Small intestine (tissue), 7 donors: ENCODE results near the gene HK2. TPM values are rescaled to one million over a fixed set of nuclear protein-coding genes. Genes with fewer than 3 reads are reported as not detected.
A peak's percentile ranks its signal among the peaks of the same experiment; 100 is the strongest.

ENCODE experiments used
- DNase-seq, 2 donors: peaks; one replicate each; pipeline versions ENCODE4 v3.0.0 to v3.0.0-alpha.2; 2013
- FAIRE-seq: peaks from 2 replicates; lab custom pipeline; 2012; peaks lifted over from hg19 to GRCh38; lab: Jason Lieb, UNC
- H3K27ac ChIP-seq, 3 donors: one replicate each; pipeline ENCODE4 v1.5.1; 2013; ENCODE audit warnings: low read length in 2 of 3, mild to moderate bottlenecking in 2 of 3, control low read depth in 1 of 3, inconsistent platforms in 1 of 3, low read depth in 1 of 3, moderate library complexity in 1 of 3
- H3K27me3 ChIP-seq, 3 donors: one replicate each; pipeline ENCODE4 v1.6.1; 2013; ENCODE audit warnings: low read length in 3 of 3, inconsistent platforms in 1 of 3; ENCODE audit not compliant: control insufficient read depth in 3 of 3, insufficient read depth in 3 of 3
- H3K36me3 ChIP-seq, 3 donors: one replicate each; pipeline ENCODE4 v1.6.1; 2013; ENCODE audit warnings: low read length in 3 of 3, inconsistent platforms in 1 of 3, low read depth in 1 of 3, mild to moderate bottlenecking in 1 of 3, moderate library complexity in 1 of 3; ENCODE audit not compliant: control insufficient read depth in 3 of 3, insufficient read depth in 2 of 3
- H3K4me1 ChIP-seq, 3 donors: one replicate each; pipeline ENCODE4 v1.6.1; 2013; ENCODE audit warnings: low read length in 2 of 3, inconsistent platforms in 1 of 3, low read depth in 1 of 3, mild to moderate bottlenecking in 1 of 3, moderate library complexity in 1 of 3; ENCODE audit not compliant: control insufficient read depth in 3 of 3, insufficient read depth in 2 of 3
- H3K4me3 ChIP-seq, 3 donors: one replicate each; pipeline ENCODE4 v1.5.1; 2013; ENCODE audit warnings: low read length in 3 of 3, control low read depth in 1 of 3, inconsistent platforms in 1 of 3, low read depth in 1 of 3, mild to moderate bottlenecking in 1 of 3, moderate library complexity in 1 of 3
- H3K9me3 ChIP-seq, 2 donors: one replicate each; pipeline ENCODE4 v1.6.1; 2013; ENCODE audit warnings: low read depth in 1 of 2, low read length in 1 of 2; ENCODE audit not compliant: control insufficient read depth in 2 of 2, insufficient read depth in 1 of 2
- WGBS, 3 donors: extraction: QIAGEN DNeasy Blood & Tissue Kit; methylation state at CpG; one replicate each; pipeline ENCODE4 v1.1.7; 2013; 5-methylcytosine and 5-hydroxymethylcytosine counted together
- polyA plus RNA-seq, 4 donors: library from polyadenylated mRNA; stranded (reverse) in 3 of 4; unstranded in 1 of 4; fragments of 200-250 nt in 3 of 4; fragments of 120-200 nt in 1 of 4; gene quantifications; one replicate each; pipeline versions ENCODE4 v1.2.1 to v1.2.3, GENCODE V29; 2013
- donor health status: healthy with polysubstance abuse.
- donor health status: control.
- donor health status: control.
- donor health status: Bipolar disorder and iron deficiency.
- donor health status: healthy.

Gene HK2
- polyA plus RNA-seq, 4 donors: 2.2 to 7.3 (median 3.7) TPM

DNA sequence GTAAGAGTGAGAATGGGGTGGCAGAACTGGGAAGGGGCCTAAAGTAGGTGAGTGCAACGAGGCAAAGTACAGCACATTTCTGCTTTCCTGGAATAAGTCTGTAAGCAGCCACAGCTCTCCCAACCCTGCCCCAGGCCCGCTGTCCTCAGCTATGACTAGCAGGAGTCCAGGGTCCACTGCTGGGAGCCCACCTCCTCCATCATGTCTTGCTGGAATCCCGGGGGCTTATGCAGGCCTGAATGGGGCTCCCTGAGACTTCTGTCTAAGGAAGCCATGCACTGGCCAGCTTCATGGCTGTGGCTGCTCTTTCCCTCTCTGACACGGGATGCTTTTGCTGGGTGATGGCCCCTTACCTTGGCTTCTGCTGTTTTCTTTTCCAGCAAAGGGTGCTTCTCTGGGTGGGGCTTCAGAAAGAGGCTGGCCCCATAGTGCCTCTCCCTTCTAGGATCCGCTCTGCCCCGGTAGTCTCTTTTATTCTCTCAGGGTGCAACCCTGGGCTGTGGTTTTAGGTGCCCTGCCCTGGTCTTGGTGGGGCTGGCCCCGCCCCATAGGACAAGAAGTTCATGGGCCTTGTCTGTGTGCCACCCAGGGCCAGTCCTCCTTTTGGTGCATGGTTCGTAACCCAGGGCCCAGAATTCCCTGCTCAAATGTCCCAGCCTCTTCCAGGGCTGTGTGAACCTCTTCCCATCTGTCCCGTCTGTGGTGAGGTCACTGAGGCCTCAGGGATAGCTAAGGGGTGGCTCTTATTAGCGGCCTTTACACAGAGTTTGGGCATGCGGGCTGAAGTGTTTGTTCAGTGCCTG lies 90.7 kb downstream of the HK2 start:
- Histone ChIP-seq H3K9me3 (peaks cover 0 to 13% of the 10 kb centered on the region in 2 donors), H3K36me3 (peaks cover 0 to 3% (median 0%) of the 10 kb centered on the region in 3 donors), H3K27me3 (peaks cover 0 to 11% (median 0%) of the 10 kb centered on the region in 3 donors), H3K4me1 (no peaks in the 10 kb centered on the region), H3K4me3 (no peak overlapping the region), H3K27ac (no peak overlapping the region)
- DNase-seq: peak in 1 of 2 donors; percentile 31
- WGBS, 3 donors: 75 to 87% (median 78%) methylated on average over 11 of the region's 11 CpGs
- no peak for FAIRE-seq

DNA sequence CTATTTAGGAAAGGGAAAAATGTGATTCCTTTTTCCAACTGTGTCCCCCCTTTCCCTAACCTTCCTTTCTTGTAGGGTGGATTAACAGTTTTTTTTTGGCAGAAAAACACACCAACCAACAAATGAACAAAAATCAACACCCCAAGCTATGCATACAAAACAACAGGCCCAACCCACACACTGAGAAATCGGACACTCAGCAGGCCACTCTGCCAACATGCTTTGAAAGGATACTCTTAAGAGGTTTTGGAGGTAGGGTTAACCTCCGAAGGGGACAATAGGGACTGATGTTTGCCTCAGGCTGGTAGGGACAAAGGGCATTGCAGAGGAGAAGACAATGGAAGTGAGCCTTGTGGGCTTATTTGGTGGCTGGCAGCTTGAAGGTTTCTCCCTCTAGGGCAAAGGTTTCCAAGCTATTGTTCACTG lies 91.4 kb downstream of the HK2 start:
- no peak for FAIRE-seq
- no peak overlapping the region for H3K27ac ChIP-seq
- H3K4me1 ChIP-seq: no peaks in the 10 kb centered on the region

DNA sequence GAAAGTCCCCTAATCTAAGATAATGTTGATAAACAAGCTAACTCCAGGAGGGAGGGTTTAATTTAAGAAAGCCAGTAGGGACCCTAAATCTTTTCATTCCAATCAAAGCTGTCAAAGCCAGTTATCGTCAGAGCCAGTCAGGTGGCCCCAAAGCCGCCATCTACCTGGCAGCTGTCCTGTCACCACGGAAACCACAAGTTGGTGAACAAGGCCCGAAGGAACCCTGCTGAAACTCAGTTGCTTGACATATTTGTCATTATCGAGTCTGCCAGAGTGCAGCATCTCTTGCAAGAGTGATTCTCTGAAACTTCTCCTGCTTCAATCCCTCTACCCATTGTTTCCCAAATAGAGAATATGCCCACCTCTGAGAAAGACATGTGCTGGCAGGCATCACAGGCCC lies 93.7 kb downstream of the HK2 start:
- H3K4me3 ChIP-seq: no peak overlapping the region
- peaks cover 0 to 2% of the 10 kb centered on the region in 2 donors for H3K9me3 ChIP-seq
- DNase-seq (no peak), FAIRE-seq (no peak)
- WGBS, 3 donors: 72 to 79% (median 79%) methylated on average over 5 of the region's 5 CpGs
- H3K27me3 ChIP-seq: no peaks in the 10 kb centered on the region
- H3K36me3 ChIP-seq: peaks cover 0 to 10% (median 0%) of the 10 kb centered on the region in 3 donors
- no peak overlapping the region for H3K27ac ChIP-seq
- H3K4me1 ChIP-seq: no peaks in the 10 kb centered on the region

More for the DNA sequence above, 91.4 kb downstream of the HK2 start:
- peaks cover 0 to 8% (median 0%) of the 10 kb centered on the region in 3 donors for H3K36me3 ChIP-seq
- peaks cover 0 to 6% (median 0%) of the 10 kb centered on the region in 3 donors for H3K27me3 ChIP-seq
- H3K9me3 ChIP-seq: peaks cover 0 to 12% of the 10 kb centered on the region in 2 donors
- no peak for DNase-seq
- 52 to 63% (median 59%) methylated on average over 2 of the region's 2 CpGs for WGBS, 3 donors
- no peak overlapping the region for H3K4me3 ChIP-seq

DNA sequence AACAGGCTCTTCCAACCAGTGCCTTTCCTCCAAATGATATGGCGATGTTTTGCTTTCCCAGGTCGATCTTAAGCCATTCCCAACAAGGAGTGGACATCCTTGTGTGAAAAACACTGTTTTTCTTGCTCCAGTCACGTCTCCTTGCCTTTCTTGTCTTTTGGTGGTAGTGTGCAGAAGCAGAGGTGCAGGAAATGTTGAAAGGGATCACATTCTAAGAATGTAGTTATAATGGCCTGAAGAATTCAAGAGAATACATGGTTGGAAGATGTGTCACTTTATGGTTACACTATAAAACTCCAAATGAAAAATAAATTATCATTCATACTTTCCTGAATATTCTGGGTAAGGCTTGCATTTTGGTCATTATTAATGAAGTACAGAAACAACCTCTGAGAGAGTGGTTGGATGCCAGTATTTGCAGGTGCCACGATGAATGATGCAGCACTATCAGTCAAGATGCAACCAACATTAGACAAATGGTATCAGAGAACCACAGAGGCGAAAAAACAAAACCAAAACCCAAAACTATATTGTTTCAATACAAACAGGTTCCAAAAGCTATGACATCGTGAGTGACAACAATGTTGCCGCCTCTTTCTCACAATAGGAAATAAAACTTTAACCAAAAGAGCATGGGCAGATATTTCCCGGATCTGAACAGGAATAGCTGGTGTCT lies 97.0 kb downstream of the HK2 start:
- Histone ChIP-seq H3K36me3 (peaks cover 0 to 10% (median 0%) of the 10 kb centered on the region in 3 donors), H3K27ac (no peak overlapping the region), H3K4me1 (no peaks in the 10 kb centered on the region), H3K27me3 (no peaks in the 10 kb centered on the region), H3K9me3 (peaks cover 0 to 2% of the 10 kb centered on the region in 2 donors), H3K4me3 (no peak overlapping the region)
- 74 to 94% (median 85%) methylated on average over 8 of the region's 8 CpGs for WGBS, 3 donors
- no peak for FAIRE-seq
- no peak for DNase-seq

DNA sequence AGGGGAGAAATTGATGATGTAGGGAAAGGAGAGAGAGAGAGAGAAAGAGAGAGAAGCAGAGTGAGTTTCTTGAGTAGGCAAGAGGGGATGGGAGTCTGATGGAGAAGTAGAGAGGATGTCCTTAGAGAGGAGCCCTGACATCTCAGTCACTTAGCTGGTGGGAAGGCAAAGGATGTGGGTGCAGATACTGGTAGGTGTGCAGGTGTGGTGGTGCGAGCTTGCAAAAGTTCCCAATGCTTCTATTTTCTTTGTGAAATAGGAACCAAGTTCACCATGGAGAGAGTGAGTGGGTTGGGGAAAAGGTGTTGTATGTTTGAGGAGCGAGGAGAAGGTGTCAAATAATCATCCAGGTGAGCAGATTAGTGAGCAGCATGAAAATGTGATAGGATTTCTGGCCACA lies 98.0 kb downstream of the HK2 start:
- no peak for DNase-seq
- H3K4me3 ChIP-seq: no peak overlapping the region
- no peaks in the 10 kb centered on the region for H3K4me1 ChIP-seq
- H3K36me3 ChIP-seq: peaks cover 0 to 10% (median 0%) of the 10 kb centered on the region in 3 donors
- no peaks in the 10 kb centered on the region for H3K27me3 ChIP-seq
- H3K9me3 ChIP-seq: peaks cover 0 to 2% of the 10 kb centered on the region in 2 donors
- 67 to 96% (median 95%) methylated on average over 2 of the region's 2 CpGs for WGBS, 3 donors
- H3K27ac ChIP-seq: no peak overlapping the region
- no peak for FAIRE-seq

DNA sequence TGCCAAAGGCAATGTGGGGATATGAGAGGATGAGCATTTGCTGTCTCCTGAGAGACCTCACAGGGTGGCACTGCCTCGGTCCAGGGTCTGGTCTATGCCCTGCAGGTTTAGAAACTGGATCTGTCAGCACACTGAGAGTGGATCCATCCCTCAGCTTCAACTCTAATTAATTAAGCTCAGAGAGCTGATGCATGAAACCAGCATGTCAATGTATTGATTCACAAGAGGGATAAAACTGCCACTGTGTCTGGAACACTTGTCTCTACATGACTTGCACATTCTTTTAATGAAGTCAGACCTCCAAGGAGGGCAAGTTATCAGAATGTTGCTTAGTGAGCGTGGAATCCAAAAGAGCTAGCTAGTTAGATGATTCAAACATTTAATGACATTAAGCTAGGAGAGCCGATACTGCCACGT lies 102.1 kb downstream of the HK2 start:
- FAIRE-seq: no peak
- H3K4me1 ChIP-seq: peaks cover 0 to 6% (median 0%) of the 10 kb centered on the region in 3 donors
- H3K27ac ChIP-seq: no peak overlapping the region
- no peak for DNase-seq
- H3K27me3 ChIP-seq: no peaks in the 10 kb centered on the region
- no peak overlapping the region for H3K4me3 ChIP-seq
- H3K36me3 ChIP-seq: peaks cover 0 to 2% (median 0%) of the 10 kb centered on the region in 3 donors
- H3K9me3 ChIP-seq: no peaks in the 10 kb centered on the region
- WGBS, 3 donors: 84 to 95% (median 88%) methylated on average over 4 of the region's 4 CpGs

DNA sequence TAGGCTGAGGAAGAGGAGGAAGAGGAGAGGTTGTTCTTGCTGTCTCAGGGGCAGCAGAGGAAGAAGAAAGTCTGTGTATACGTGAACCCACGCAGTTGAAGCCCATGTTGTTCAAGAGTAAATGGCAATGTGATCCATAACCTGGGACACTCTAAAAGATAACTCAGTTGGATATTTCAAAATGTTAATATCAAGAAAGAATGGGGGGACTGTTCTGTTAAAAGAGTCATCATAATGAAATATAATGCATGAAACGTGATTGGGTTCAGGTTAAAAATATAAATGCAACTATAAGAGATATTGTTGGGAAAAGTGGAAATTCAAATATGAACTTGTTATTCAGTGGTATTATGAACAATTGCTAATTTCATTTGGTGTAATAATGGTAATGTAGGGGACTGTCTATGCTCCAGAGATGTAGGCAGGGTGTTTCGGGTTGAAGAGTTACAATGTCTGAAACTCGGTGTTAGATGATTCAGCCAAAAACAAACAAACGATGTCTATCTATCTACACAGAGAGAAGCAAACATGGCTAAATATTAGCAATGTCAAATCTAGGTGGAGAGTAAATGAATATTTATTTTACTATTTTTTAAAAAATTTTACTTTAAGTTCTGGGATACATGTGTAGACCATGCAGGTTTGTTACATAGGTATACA lies 103.4 kb downstream of the HK2 start:
- peaks cover 0 to 6% (median 0%) of the 10 kb centered on the region in 3 donors for H3K4me1 ChIP-seq
- no peak overlapping the region for H3K4me3 ChIP-seq
- 83 to 96% (median 85%) methylated on average over 6 of the region's 6 CpGs for WGBS, 3 donors
- FAIRE-seq: no peak
- no peak for DNase-seq
- peaks cover 0 to 2% (median 0%) of the 10 kb centered on the region in 3 donors for H3K36me3 ChIP-seq
- no peak overlapping the region for H3K27ac ChIP-seq
- H3K27me3 ChIP-seq: no peaks in the 10 kb centered on the region
- H3K9me3 ChIP-seq: no peaks in the 10 kb centered on the region

DNA sequence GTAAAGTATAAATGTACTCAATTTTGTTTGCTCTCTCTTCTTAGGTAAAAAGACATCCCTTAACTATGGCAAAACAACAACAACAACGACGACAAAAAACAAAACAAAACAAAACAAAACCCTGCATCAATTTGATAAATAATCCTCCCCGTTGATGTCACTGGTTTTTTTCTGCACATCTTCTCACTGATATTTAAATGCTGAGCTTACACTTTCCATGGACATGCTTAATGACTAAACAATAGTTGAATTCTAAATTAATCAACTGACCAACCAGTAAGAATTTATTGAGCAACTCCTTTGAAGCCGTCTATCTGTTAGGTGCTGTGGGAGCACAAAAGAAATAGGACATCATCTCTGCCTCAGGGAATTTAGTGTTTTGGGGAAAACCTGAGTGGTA lies 104.3 kb downstream of the HK2 start:
- DNase-seq (no peak), FAIRE-seq (no peak)
- Histone ChIP-seq H3K27me3 (no peaks in the 10 kb centered on the region), H3K4me3 (no peak overlapping the region), H3K27ac (no peak overlapping the region), H3K4me1 (peaks cover 0 to 6% (median 0%) of the 10 kb centered on the region in 3 donors), H3K36me3 (no peaks in the 10 kb centered on the region), H3K9me3 (no peaks in the 10 kb centered on the region)
- 92 to 97% (median 96%) methylated on average over 4 of the region's 4 CpGs for WGBS, 3 donors
